Subcutaneous adipose tissue (tissue), 4 donors: ENCODE measurements around the gene MYO1A. TPM values are rescaled to one million over a fixed set of nuclear protein-coding genes. Genes with fewer than 3 reads are reported as not detected.

ENCODE experiments used
- CTCF ChIP-seq: fragments of 450-650 bp; IDR thresholded peaks from one replicate; pipeline ENCODE4 v1.5.1; 2016; ENCODE audit warnings: low read depth, mild to moderate bottlenecking, control low read depth, antibody characterized with exemption, moderate library complexity
- total RNA-seq, 4 donors: library from RNA; depleted of rRNA; stranded (reverse); fragments of >200 nt; gene quantifications; one replicate each; pipeline ENCODE4 v1.1.0, GENCODE V29; 2016

MYO1A gene
- total RNA-seq, 4 donors from 2014 or later, result 0.33 to 1.1 (median 0.51) TPM; not detected in 1

- no peak for TF ChIP-seq CTCF
Observed at GRCh38 chr12:56998316-56998715, 51.6 kb downstream of the MYO1A start.

GRCh38 chr12:56996793-56997545, 53.0 kb downstream of the MYO1A start:
- TF ChIP-seq CTCF, result no peak

- no peak for TF ChIP-seq CTCF
Observed at GRCh38 chr12:56995930-56996496, 53.9 kb downstream of the MYO1A start.

GRCh38 chr12:56995201-56995929, 54.6 kb downstream of the MYO1A start:
- TF ChIP-seq CTCF, result no peak

GRCh38 chr12:56994231-56994746, 55.6 kb downstream of the MYO1A start:
- TF ChIP-seq CTCF, result no peak

- no peak for TF ChIP-seq CTCF
Observed at GRCh38 chr12:56993346-56993745, 56.6 kb downstream of the MYO1A start.
